Right lobe of liver (tissue), 4 donors: ENCODE data around the gene SEC31A.

Experiments
- POLR2A ChIP-seq: fragments of 450-650 bp; IDR thresholded peaks from one replicate; pipeline ENCODE4 v1.6.1; 2017; ENCODE audit warnings: antibody characterized with exemption, mild to moderate bottlenecking
- TF ChIP-seq, protein P1 (sequence below), 4 donors: fragments of 200-600 bp in 3 of 4; fragments of 450-650 bp in 1 of 4; IDR thresholded peaks; one replicate each; pipeline versions ENCODE4 v1.5.1 to v1.8.0; 2016 to 2022; ENCODE audit warnings: antibody characterized with exemption in 4 of 4, mild to moderate bottlenecking in 2 of 4
- donor health status: DM: no; HTN: no; CAD: no.
- donor health status: DM: no; HTN: no; CAD: no.
- donor health status: DM: no; HTN: yes; CAD: no.

DNA sequence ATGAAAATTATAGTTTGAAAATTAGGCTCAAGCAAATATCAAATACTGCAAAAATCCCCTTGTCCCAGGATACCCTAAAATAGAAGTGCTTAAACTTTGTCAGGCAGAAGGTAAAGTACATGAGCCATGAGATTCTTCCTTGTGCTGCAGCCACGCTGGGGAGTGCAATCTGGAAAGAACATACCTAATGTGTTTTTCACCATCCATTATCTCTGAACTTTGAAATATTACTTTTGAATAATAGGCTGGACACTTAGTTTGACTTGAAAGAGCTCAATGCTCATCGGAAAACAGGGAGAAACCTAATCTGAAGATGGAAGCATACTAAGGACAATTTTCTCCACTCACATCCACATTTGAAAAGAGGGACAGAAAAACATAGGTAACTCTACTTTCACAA, 28.4 kb upstream of the SEC31A start:
- no peak for TF ChIP-seq POLR2A
- TF ChIP-seq, protein P1, sequence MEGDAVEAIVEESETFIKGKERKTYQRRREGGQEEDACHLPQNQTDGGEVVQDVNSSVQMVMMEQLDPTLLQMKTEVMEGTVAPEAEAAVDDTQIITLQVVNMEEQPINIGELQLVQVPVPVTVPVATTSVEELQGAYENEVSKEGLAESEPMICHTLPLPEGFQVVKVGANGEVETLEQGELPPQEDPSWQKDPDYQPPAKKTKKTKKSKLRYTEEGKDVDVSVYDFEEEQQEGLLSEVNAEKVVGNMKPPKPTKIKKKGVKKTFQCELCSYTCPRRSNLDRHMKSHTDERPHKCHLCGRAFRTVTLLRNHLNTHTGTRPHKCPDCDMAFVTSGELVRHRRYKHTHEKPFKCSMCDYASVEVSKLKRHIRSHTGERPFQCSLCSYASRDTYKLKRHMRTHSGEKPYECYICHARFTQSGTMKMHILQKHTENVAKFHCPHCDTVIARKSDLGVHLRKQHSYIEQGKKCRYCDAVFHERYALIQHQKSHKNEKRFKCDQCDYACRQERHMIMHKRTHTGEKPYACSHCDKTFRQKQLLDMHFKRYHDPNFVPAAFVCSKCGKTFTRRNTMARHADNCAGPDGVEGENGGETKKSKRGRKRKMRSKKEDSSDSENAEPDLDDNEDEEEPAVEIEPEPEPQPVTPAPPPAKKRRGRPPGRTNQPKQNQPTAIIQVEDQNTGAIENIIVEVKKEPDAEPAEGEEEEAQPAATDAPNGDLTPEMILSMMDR (IDR thresholded peaks at IDR 0.05) = no peak
